Mucosa of rectum (tissue), 2 donors: ENCODE measurements around the gene URAD.

Source experiments
- H3K27ac ChIP-seq, 2 donors: one replicate each; pipeline ENCODE4 v1.7.0; 2013; ENCODE audit warnings: inconsistent platforms in 2 of 2, low read depth in 2 of 2, low read length in 2 of 2
- H3K27me3 ChIP-seq, 2 donors: one replicate each; pipeline ENCODE4 v1.7.0; 2013; ENCODE audit warnings: low read length in 2 of 2; ENCODE audit not compliant: control insufficient read depth in 2 of 2, insufficient read depth in 2 of 2
- H3K36me3 ChIP-seq, 2 donors: one replicate each; pipeline ENCODE4 v1.7.0; 2013; ENCODE audit warnings: low read length in 2 of 2; ENCODE audit not compliant: control insufficient read depth in 2 of 2, insufficient read depth in 2 of 2
- H3K4me1 ChIP-seq, 2 donors: one replicate each; pipeline ENCODE4 v1.7.0; 2013; ENCODE audit warnings: low read length in 2 of 2, mild to moderate bottlenecking in 1 of 2; ENCODE audit not compliant: control insufficient read depth in 2 of 2, insufficient read depth in 2 of 2
- H3K4me3 ChIP-seq, 2 donors: one replicate each; pipeline ENCODE4 v1.7.0; 2013; ENCODE audit warnings: low read length in 2 of 2
- H3K9ac ChIP-seq, 2 donors: one replicate each; pipeline ENCODE4 v1.7.0; 2013; ENCODE audit warnings: low read length in 2 of 2, low read depth in 1 of 2, mild to moderate bottlenecking in 1 of 2
- H3K9me3 ChIP-seq, 2 donors: one replicate each; pipeline ENCODE4 v1.7.0; 2013; ENCODE audit warnings: low read length in 2 of 2; ENCODE audit not compliant: control insufficient read depth in 2 of 2
- donor health status: healthy.
- donor health status: Normal muscosa, but diverticular disease.

Gene URAD

GRCh38 chr13:27933580-27934328 is 54.7 kb downstream of the URAD start:
- Histone ChIP-seq H3K9me3 (no peaks in the 10 kb centered on the region), H3K4me3 (no peak overlapping the region), H3K4me1 (no peaks in the 10 kb centered on the region), H3K9ac (no peak overlapping the region), H3K27me3 (peaks cover 15 to 21% of the 10 kb centered on the region in 2 donors), H3K27ac (no peak overlapping the region), H3K36me3 (no peaks in the 10 kb centered on the region)

GRCh38 chr13:27933118-27933517 is 55.4 kb downstream of the URAD start:
- H3K27me3 ChIP-seq = peaks cover 21 to 26% of the 10 kb centered on the region in 2 donors
- H3K36me3 ChIP-seq = no peaks in the 10 kb centered on the region
- no peaks in the 10 kb centered on the region for H3K9me3 ChIP-seq
- no peak overlapping the region for H3K4me3 ChIP-seq
- H3K9ac ChIP-seq = no peak overlapping the region
- no peaks in the 10 kb centered on the region for H3K4me1 ChIP-seq
- H3K27ac ChIP-seq = no peak overlapping the region

- Histone ChIP-seq H3K9ac (no peak overlapping the region), H3K27me3 (peaks cover 50 to 54% of the 10 kb centered on the region in 2 donors), H3K4me1 (no peaks in the 10 kb centered on the region), H3K9me3 (no peaks in the 10 kb centered on the region), H3K27ac (no peak overlapping the region), H3K4me3 (no peak overlapping the region), H3K36me3 (no peaks in the 10 kb centered on the region)
These were observed 58.6 kb downstream of the URAD start for GRCh38 chr13:27929868-27930267.

GRCh38 chr13:27928805-27929753 is 59.4 kb downstream of the URAD start:
- Histone ChIP-seq H3K36me3 (no peaks in the 10 kb centered on the region), H3K27me3 (peaks cover 58% of the 10 kb centered on the region in 2 donors), H3K9ac (no peak overlapping the region), H3K4me3 (no peak overlapping the region), H3K9me3 (no peaks in the 10 kb centered on the region), H3K4me1 (no peaks in the 10 kb centered on the region), H3K27ac (no peak overlapping the region)

- H3K9me3 ChIP-seq = no peaks in the 10 kb centered on the region
- H3K4me1 ChIP-seq = no peaks in the 10 kb centered on the region
- no peaks in the 10 kb centered on the region for H3K36me3 ChIP-seq
- no peak overlapping the region for H3K4me3 ChIP-seq
- H3K27ac ChIP-seq = no peak overlapping the region
- H3K9ac ChIP-seq = no peak overlapping the region
- H3K27me3 ChIP-seq = peaks cover 61 to 64% of the 10 kb centered on the region in 2 donors
These were observed 60.1 kb downstream of the URAD start for GRCh38 chr13:27928353-27928804.
